OCI-LY3 (cell line): ENCODE measurements around the gene CLRN3.

Experiments used
- H2AFZ ChIP-seq: fragments of 200-600, 300-600 bp; shearing (Covaris generic); 2 replicates; pipeline ENCODE4 v1.6.0; 2014; ENCODE audit warnings: antibody characterized with exemption, low read depth, low read length
- H3K27ac ChIP-seq: fragments of 200-600, 300-600 bp; sonication (generic); 2 replicates; pipeline ENCODE4 v1.5.1; 2014; ENCODE audit warnings: mild to moderate bottlenecking, low read length, moderate library complexity, mixed read lengths
- H3K27me3 ChIP-seq: fragments of 200-600, 300-600 bp; sonication (generic); 2 replicates; pipeline ENCODE4 v1.6.1; 2014; ENCODE audit warnings: low read depth, low read length, mixed read lengths
- H3K36me3 ChIP-seq: fragments of 200-600, 300-600 bp; sonication (generic); replicated peaks from 2 replicates; pipeline ENCODE3; 2014; ENCODE audit warnings: low read depth, low read length, mixed read lengths
- H3K4me1 ChIP-seq: fragments of 300-600, 200-600 bp; sonication (generic); 2 replicates; pipeline ENCODE4 v1.6.1; 2014; ENCODE audit warnings: low read length, mixed read lengths
- H3K4me2 ChIP-seq: fragments of 200-600, 300-600 bp; sonication (generic); 2 replicates; pipeline ENCODE4 v1.6.1; 2014; ENCODE audit warnings: low read length, mixed read lengths
- H3K4me3 ChIP-seq: fragments of 300-600, 200-600 bp; sonication (generic); 2 replicates; pipeline ENCODE4 v1.5.1; 2014; ENCODE audit warnings: antibody characterized with exemption, mild to moderate bottlenecking, low read length, moderate library complexity
- H3K79me2 ChIP-seq: fragments of 300-600, 200-600 bp; shearing (Covaris generic); 2 replicates; pipeline ENCODE4 v1.6.1; 2014; ENCODE audit warnings: mild to moderate bottlenecking, low read length, mixed read lengths
- H3K9ac ChIP-seq: fragments of 300-600, 200-600 bp; shearing (Covaris generic); 2 replicates; pipeline ENCODE4 v1.6.0; 2014; ENCODE audit warnings: mild to moderate bottlenecking, low read length, moderate library complexity
- H3K9me3 ChIP-seq: fragments of 200-600, 300-600 bp; shearing (Covaris generic); 2 replicates; pipeline ENCODE4 v1.6.1; 2014; ENCODE audit warnings: low read length, mixed read lengths; ENCODE audit not compliant: insufficient read depth
- H4K20me1 ChIP-seq: fragments of 200-600, 300-600 bp; sonication (generic); 2 replicates; pipeline ENCODE4 v1.6.1; 2016; ENCODE audit warnings: low read length, mixed read lengths; ENCODE audit not compliant: insufficient read depth
- CTCF ChIP-seq: fragments of 200-600, 300-600 bp; sonication (generic); IDR thresholded peaks from 2 replicates; pipeline ENCODE4 v1.5.1; 2014; ENCODE audit warnings: antibody characterized with exemption, low read length, low read depth
- EZH2phosphoT487 ChIP-seq: fragments of 200-600 bp; shearing (Covaris generic); IDR thresholded peaks from 2 replicates; pipeline ENCODE4 v1.6.1; 2018; ENCODE audit warnings: antibody characterized with exemption, mixed run types, low read depth

The CLRN3 gene

GRCh38 chr10:127908959-127909267 lies 16.2 kb upstream of the CLRN3 start:
- H3K9me3 ChIP-seq, result no peaks in the 10 kb centered on the region
- H3K4me3 ChIP-seq, result no peak overlapping the region
- H2AFZ ChIP-seq, result no peak overlapping the region
- H3K9ac ChIP-seq, result no peak overlapping the region
- H4K20me1 ChIP-seq, result no peaks in the 10 kb centered on the region
- H3K4me1 ChIP-seq, result no peaks in the 10 kb centered on the region
- no peaks in the 10 kb centered on the region for H3K79me2 ChIP-seq
- H3K36me3 ChIP-seq, result no peaks in the 10 kb centered on the region
- no peak overlapping the region for H3K27ac ChIP-seq
- no peaks in the 10 kb centered on the region for H3K27me3 ChIP-seq
- no peak for TF ChIP-seq CTCF
- no peak for TF ChIP-seq EZH2phosphoT487
- no peak overlapping the region for H3K4me2 ChIP-seq

GRCh38 chr10:127908106-127908958 lies 15.6 kb upstream of the CLRN3 start:
- Histone ChIP-seq H3K9ac (no peak overlapping the region), H3K4me1 (no peaks in the 10 kb centered on the region), H3K79me2 (no peaks in the 10 kb centered on the region), H4K20me1 (no peaks in the 10 kb centered on the region), H3K27ac (no peak overlapping the region), H3K9me3 (no peaks in the 10 kb centered on the region), H2AFZ (no peak overlapping the region), H3K27me3 (no peaks in the 10 kb centered on the region), H3K4me3 (no peak overlapping the region), H3K4me2 (no peak overlapping the region), H3K36me3 (no peaks in the 10 kb centered on the region)
- TF ChIP-seq EZH2phosphoT487 (no peak), CTCF (no peak)

GRCh38 chr10:127907411-127908105 lies 14.8 kb upstream of the CLRN3 start:
- Histone ChIP-seq H3K36me3 (no peaks in the 10 kb centered on the region), H3K27me3 (no peaks in the 10 kb centered on the region), H4K20me1 (no peaks in the 10 kb centered on the region), H3K4me1 (no peaks in the 10 kb centered on the region), H3K79me2 (no peaks in the 10 kb centered on the region), H3K4me3 (peak overlapping the region; percentile 67), H3K9me3 (no peaks in the 10 kb centered on the region), H3K4me2 (peak overlapping the region; percentile 30), H2AFZ (no peak overlapping the region), H3K9ac (no peak overlapping the region), H3K27ac (no peak overlapping the region)
- TF ChIP-seq CTCF (no peak), EZH2phosphoT487 (no peak)

GRCh38 chr10:127906548-127907377 lies 14.0 kb upstream of the CLRN3 start, which contains the start of gene PTPRE:
Gene PTPRE, plus strand, starts transcription at chr10:127907103. Its CDS starts 133,779 bp downstream, at chr10:128040882.
- Histone ChIP-seq H3K9me3 (no peaks in the 10 kb centered on the region), H3K79me2 (no peaks in the 10 kb centered on the region), H3K9ac (no peak within 1 kb of the TSS), H3K27ac (no peak within 1 kb of the TSS), H3K4me1 (no peaks in the 10 kb centered on the region), H4K20me1 (no peaks in the 10 kb centered on the region), H3K4me3 (peak within 1 kb of the TSS; percentile 67), H3K36me3 (no peaks in the 10 kb centered on the region), H2AFZ (no peak within 1 kb of the TSS), H3K27me3 (no peaks in the 10 kb centered on the region), H3K4me2 (peak within 1 kb of the TSS; percentile 45)
- TF ChIP-seq EZH2phosphoT487 (no peak), CTCF (no peak)
